GM19372 (cell line): Measurements from ENCODE around the gene ARFGEF3.
A peak's percentile ranks its signal among the peaks of the same experiment; 100 is the strongest.
"Not testable (repeated sequence)": the region's sequence is repeated elsewhere in the genome, so short reads cannot be mapped to it uniquely, and the experiment has no call there.

Experiments
- ATAC-seq: cut with Tn5 transposase; IDR thresholded peaks from one replicate; pipeline ENCODE4 v1.9.1; 2021; ENCODE audit warnings: mild to moderate bottlenecking, low read depth, moderate library complexity; ENCODE audit not compliant: unreplicated experiment

The ARFGEF3 gene, protein sequence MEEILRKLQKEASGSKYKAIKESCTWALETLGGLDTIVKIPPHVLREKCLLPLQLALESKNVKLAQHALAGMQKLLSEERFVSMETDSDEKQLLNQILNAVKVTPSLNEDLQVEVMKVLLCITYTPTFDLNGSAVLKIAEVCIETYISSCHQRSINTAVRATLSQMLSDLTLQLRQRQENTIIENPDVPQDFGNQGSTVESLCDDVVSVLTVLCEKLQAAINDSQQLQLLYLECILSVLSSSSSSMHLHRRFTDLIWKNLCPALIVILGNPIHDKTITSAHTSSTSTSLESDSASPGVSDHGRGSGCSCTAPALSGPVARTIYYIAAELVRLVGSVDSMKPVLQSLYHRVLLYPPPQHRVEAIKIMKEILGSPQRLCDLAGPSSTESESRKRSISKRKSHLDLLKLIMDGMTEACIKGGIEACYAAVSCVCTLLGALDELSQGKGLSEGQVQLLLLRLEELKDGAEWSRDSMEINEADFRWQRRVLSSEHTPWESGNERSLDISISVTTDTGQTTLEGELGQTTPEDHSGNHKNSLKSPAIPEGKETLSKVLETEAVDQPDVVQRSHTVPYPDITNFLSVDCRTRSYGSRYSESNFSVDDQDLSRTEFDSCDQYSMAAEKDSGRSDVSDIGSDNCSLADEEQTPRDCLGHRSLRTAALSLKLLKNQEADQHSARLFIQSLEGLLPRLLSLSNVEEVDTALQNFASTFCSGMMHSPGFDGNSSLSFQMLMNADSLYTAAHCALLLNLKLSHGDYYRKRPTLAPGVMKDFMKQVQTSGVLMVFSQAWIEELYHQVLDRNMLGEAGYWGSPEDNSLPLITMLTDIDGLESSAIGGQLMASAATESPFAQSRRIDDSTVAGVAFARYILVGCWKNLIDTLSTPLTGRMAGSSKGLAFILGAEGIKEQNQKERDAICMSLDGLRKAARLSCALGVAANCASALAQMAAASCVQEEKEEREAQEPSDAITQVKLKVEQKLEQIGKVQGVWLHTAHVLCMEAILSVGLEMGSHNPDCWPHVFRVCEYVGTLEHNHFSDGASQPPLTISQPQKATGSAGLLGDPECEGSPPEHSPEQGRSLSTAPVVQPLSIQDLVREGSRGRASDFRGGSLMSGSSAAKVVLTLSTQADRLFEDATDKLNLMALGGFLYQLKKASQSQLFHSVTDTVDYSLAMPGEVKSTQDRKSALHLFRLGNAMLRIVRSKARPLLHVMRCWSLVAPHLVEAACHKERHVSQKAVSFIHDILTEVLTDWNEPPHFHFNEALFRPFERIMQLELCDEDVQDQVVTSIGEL (N-terminal part only)

DNA sequence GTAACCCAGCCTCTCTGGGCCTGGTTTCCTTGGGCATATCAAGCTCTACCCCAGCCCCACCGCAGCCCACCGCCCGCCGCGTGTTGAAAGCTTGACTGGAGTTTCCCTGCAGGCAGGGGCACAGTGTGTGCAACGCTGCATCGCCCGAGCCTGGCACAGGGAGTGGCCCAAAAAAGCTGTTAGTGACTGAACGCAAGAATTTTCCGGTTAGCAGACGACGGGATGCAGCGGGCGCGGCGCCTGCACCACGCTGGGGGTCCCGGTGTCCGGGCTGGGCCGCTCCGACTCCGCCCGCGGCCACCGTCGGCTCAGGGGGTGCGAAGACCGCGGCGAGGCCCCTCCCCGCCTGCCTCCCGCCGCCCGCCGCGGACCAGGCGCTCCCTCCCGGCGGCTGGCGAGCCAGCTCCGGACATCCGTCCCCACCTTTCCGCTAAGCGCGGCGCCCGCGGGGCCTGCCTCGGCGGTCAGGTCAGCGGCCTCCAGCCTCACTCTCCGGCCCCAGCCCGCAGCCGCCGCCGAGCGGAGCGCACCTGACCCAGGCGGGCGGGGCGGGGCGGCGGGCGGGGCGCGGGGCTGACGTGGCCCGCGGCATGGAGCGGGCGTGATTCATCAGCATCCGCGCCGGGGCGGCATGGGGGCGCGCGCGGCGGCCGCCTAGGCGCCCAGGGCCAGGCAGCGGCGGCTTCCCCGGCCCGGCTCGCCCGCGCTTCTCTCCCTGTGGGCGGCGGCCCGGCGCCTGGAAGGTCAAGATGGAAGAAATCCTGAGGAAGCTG lies at the start of gene ARFGEF3:
TSS of gene ARFGEF3 (plus strand) at position 602 of the 773 bp plus-strand sequence. CDS start at position 750, 148 bp downstream.
- ATAC-seq, result peak; percentile 73

DNA sequence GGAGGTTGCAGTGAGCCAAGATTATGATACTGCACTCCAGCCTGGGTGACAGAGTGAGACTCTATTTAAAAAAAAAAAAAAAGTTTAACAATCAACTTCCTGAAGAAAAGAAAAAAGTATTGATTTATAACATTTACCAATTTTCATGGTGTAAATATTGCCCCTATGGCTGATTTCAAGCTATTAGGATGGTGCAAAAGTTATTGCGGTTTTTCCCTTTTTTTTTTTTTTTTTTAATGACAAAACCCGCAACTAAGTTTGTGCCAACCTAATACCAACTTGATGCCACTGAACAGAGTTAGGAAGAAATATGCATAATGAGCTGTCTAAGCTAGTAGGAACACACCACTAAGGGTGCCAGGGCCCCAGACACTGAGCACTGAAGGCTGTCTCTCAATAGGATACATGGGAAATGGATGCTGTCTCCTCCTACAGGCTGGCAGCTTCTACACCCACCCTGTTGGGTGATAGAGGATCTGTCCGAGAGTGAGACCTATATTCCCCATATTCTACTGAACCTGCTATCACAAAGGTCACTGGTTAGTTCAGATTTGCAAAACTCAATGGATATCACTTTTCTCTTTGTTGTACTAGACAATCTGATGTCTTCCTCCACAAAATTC lies 48.0 kb upstream of the ARFGEF3 start:
- no peak for ATAC-seq

DNA sequence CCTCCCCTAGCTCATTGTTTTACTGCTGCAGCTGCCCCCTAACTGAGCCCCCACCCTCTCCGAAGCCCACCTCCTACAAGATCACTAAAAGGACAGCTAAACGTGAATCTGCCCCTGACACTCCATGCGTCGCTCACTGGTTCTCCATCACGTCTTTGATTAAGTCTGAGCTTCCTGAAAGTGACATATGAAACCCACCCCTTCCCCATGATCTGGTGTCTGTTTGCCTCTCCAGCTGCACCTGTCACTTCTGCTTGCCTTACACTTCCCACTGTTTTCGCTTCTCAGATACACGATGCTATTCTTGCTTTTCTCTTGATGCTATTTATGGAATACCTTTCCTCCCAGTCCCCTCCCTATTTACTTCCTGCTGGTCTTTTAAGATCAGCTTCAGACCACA lies 46.5 kb upstream of the ARFGEF3 start:
- ATAC-seq, result no peak

GRCh38 chr6:138115877-138116660 lies 45.7 kb upstream of the ARFGEF3 start:
- ATAC-seq, result peak; percentile 65

DNA sequence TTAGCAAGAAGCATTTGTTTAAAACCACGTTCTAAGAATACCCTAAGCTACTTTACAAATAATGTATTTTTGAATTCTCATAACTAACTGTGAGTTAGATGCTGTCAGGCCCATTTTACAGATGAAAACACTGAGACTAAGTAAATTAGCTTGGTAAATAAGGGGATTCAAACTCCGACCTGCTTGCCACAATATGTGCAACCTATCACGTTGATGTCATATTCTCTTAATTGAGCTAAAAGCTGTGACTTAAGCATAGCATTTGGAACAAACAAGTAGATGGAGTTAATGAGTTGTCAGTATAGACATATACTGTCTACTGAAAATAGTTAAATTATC lies 45.1 kb upstream of the ARFGEF3 start:
- ATAC-seq, result no peak

DNA sequence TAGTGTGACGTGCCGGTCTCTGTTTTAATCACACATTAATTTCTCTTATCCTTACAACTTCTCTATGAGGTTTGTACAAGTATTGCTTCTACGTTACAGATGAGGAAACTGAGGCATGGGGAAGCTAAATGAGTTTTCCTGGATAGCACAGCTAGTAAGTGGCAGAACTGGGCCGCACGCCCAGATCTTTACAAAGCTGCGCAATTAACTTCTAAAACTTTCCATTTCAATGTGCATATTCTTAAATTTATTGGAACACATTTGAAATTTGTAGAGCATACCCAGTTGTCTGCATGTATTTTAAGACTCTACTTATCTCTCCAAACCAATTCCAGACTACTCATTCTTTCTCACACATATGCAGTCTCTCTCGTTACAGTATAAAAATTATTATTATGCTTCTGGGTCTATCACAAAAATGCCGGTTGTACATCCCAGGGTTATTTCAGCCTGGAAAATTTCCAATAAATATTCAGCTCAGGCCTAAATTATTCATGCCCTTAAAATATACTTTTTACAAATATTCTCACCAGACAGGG lies 44.3 kb upstream of the ARFGEF3 start:
- no peak for ATAC-seq

GRCh38 chr6:138119229-138119628 lies 42.5 kb upstream of the ARFGEF3 start:
- ATAC-seq, result not testable (repeated sequence)

- no peak for ATAC-seq
These were observed 41.8 kb upstream of the ARFGEF3 start for GRCh38 chr6:138119976-138120375.

DNA sequence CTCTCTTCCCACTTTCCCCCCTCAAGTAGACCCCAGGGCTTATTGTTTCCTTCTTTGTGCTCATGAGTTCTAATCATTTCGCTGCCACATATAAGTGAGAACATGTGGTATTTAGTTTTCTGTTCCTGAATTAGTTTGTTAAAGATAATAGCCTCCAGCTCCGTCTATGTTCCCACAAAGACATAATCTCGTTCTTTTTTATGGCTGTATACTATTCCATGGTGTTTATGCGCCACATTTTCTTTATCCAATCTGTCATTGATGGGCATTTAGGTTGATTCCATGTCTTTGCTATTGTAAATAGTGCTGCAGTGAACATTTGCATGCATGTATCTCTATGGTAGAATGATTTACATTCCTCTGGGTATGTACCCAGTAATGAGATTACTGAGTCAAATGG lies 37.6 kb upstream of the ARFGEF3 start:
- ATAC-seq, result no peak

DNA sequence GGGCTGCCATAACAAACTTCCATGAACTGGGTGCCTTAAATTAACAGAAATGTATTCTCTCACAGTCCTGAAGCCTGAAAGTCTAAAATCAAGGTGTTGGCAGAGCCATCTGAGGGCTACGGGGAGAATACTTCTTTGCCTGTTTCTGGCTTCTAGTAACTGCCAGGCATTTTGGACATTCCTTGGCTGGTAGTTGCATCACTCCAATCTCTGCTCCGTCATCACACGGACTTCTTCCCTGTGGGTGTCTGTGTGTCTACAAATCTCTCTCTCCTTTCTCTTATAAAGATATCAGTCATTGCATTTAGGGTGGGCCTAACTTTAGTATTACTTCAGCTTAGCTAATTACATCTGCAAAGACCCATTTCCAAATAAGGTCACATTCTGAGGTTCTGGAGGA lies 33.6 kb upstream of the ARFGEF3 start:
- ATAC-seq, result no peak

- ATAC-seq, result no peak
These were observed 32.5 kb upstream of the ARFGEF3 start for GRCh38 chr6:138129190-138129589.

DNA sequence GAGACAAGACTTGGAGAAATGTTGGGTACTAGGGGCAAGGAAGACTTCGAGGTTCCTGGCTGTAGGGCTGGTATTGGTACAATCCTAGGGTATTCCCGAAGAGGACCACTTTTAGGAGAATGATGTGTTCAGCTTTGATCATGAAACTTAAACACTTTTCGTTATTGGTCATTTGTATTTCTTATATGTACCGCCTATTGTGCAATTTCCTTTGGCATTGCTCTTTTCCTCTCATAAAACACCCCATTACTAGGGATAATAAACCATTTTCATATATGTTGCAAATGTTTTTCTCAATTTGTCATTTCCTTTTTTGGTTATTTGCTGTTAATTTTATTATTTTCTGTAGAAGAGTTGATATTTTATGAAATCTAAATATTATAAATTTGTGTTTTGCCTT lies 18.9 kb upstream of the ARFGEF3 start:
- ATAC-seq, result no peak

GRCh38 chr6:138145402-138145801 lies 16.3 kb upstream of the ARFGEF3 start:
- peak; percentile 56 for ATAC-seq

DNA sequence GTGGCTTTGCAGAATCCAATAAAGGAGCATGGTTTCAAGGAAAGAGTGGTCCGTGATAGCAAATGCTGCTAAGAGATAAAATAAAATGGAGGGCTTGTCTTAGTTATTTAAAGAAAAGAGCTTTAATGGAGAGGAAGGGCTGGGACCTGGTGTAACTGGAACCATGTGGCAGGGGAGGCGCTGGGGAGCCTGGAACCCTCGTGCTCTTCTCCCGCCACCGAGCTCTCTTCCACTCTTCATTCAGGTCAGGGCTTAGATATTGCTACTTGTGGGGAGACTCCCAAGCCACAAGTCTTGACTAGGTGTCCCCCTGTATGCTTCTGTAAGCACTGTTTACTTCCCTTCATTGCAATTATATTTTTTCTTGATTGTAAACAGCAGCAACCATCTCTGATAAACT lies 15.2 kb upstream of the ARFGEF3 start:
- ATAC-seq, result no peak

- no peak for ATAC-seq
These were observed 6.3 kb upstream of the ARFGEF3 start for GRCh38 chr6:138155443-138155842.

DNA sequence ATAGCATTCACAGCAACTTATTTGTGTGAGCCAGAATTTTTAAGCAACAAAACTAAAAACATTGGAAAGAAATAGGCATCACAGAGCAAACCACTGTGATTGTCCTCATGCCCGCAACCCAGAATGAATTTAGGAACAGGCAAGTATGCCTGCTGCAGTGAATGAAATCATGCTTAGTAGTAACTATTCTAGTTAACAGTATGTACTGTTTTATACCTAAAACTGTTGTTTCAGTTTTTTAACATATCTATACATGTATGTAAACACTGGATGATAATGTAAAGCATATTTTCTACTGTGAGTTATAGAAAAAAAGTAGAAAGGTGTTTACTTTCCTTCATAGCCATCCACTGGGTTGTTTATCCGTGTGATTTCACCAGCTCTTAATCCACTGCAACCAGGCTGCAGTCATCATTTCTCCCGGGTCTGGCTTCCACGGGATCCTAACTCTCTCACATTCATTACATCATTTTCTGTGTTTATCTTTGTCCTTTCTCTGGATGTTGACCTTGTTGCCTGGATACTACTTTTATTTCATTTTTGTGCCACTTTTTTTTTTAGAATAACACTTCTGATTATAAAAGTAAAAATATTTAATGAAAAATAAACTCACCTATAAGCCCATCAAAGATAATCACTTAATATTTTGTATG lies 3.6 kb upstream of the ARFGEF3 start:
- no peak for ATAC-seq

GRCh38 chr6:138159246-138159645 lies 2.5 kb upstream of the ARFGEF3 start:
- no peak for ATAC-seq
